AG09319 (cell line): ENCODE results near the gene CHAT.

Experiments
- DNase-seq: peaks from one replicate; pipeline ENCODE4 v3.0.0-alpha.2; 2010; ENCODE audit warnings: low read depth; ENCODE audit errors: extremely low read depth
- TF ChIP-seq, protein P1 (sequence below): IDR thresholded peaks from 2 replicates; pipeline ENCODE4 v1.5.1; 2011; ENCODE audit warnings: low read depth, mild to moderate bottlenecking, inconsistent platforms, low read length, moderate library complexity

CHAT gene

DNA sequence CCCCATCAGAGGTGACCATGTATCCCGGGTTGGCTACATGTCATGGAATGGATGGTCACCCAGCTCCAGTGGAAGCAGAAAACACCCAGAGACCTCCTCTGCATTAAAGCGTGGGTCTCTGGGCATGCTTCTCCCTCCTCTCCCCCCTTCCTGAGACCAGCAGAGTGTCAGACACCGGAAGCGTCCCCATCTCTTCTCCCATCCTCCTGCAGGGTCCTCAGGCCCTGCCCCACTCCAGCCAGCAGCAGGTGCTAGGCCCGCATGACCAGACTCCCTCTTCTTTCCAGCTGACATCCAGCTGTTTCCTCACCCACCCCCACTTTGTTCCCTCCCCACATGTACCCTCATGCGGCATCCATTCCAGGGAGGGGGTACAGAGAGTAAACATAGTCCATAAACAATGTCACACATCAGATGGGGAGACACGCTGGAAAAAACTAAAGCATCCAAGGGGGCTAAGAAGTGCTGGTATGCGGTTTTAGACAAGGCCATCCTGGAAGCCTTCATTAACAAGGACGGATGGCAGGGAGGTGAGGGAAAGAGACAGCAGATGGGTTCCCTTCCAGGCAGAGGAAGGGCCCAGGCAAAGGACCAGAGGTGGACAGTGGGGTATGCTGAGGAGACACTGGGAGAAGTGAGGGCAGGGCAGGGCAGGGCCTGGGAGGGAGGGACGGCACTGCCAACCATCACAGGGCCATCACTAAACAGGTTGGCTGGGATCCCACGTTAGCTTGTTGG lies 16.2 kb upstream of the CHAT start:
- TF ChIP-seq, protein P1, sequence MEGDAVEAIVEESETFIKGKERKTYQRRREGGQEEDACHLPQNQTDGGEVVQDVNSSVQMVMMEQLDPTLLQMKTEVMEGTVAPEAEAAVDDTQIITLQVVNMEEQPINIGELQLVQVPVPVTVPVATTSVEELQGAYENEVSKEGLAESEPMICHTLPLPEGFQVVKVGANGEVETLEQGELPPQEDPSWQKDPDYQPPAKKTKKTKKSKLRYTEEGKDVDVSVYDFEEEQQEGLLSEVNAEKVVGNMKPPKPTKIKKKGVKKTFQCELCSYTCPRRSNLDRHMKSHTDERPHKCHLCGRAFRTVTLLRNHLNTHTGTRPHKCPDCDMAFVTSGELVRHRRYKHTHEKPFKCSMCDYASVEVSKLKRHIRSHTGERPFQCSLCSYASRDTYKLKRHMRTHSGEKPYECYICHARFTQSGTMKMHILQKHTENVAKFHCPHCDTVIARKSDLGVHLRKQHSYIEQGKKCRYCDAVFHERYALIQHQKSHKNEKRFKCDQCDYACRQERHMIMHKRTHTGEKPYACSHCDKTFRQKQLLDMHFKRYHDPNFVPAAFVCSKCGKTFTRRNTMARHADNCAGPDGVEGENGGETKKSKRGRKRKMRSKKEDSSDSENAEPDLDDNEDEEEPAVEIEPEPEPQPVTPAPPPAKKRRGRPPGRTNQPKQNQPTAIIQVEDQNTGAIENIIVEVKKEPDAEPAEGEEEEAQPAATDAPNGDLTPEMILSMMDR, result no peak

DNA sequence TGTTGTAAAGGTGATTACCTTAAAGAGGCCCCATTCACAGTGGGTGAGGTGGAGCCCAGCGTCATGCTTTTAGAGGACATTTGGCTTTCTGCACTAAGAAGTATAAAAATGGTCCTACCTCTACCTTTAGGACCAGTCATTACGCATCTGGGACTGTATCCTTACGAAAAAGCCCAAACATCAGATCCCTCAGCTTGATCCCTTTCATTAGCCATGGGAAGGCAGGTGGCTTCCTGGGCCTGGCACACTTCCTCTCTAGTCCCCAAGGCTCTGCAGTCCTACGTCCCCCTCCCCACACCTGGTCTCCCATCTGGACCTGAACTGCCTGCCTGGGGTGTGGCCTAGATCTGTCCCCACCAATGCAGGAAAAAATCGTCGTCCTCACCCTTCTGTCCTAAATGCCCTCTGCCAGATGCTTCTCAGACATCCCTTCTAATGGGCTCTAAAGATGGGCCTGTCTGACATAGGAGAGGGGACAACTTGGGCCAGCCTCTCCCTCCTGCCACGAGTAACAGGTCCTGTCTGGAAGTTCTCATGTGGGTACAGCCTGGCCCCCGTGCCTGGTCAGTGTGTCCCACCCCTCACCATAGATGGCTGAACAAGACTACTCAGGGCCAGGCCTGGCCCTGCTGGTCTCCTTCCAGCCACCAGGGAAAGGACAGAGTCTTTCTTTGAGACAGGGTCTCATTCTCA lies 15.5 kb upstream of the CHAT start:
- TF ChIP-seq, protein P1, result no peak

More for the DNA sequence above, 16.2 kb upstream of the CHAT start:
- no peak for DNase-seq

DNA sequence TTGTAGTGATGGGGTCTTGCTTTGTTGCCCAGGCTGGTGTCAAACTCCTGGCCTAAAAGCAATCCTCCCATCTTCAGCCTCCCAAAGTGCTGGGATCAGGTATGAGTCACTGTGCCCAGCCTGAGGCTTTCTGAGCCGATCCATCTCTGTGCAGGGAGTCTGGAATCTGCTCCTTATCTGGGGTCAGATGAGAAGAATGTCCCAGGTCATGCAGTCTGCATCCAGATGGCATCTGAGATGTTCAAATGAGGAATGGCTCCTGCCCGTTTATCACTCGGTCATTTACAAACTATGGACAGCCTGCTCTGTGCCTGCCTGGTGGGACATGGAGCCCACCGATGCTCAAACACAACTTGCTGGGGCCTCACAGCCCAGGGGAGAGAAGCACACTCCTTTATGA lies 14.9 kb upstream of the CHAT start:
- TF ChIP-seq, protein P1, result no peak
- DNase-seq, result no peak

More for the DNA sequence above, 15.5 kb upstream of the CHAT start:
- DNase-seq, result no peak

DNA sequence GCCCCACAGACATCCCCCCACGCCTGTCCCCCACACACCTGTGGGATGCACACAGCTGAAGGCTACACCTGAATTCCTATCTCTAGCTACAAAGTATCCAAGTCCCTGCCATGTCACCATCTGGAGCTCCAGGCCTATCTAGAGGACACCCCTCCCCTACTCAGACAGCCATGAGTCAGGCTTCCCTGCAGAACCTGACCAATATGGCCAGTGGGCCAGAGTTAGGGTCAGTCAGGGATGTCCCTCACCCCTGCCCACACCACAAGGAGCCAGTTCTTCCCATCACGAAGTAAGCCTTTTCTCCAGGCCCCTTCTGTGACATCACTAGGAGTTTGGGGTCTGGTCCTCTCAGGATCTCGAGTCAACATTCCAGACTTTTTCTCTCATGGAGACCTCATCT lies 14.3 kb upstream of the CHAT start:
- no peak for DNase-seq
- TF ChIP-seq, protein P1, result no peak

DNA sequence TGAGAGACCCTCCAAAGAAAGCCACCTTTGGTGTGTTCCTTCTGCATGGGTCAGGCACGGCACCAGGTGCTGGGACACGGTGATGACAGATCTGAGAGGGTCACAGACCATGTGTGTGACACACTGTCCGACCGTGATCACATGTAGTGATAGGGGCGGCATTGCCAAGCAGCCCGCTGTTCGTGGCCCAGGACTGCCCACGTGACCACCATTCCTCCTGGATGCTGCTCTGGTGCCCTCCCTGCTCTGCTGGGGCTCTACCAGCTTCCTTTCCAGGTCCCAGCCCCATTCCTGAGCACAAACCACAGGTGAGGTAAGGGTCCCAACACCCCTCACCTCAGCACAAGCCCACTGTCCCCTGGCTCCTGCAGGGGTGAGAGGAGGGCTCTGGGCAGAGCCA lies 13.8 kb upstream of the CHAT start:
- TF ChIP-seq, protein P1, result no peak
- DNase-seq, result no peak

DNA sequence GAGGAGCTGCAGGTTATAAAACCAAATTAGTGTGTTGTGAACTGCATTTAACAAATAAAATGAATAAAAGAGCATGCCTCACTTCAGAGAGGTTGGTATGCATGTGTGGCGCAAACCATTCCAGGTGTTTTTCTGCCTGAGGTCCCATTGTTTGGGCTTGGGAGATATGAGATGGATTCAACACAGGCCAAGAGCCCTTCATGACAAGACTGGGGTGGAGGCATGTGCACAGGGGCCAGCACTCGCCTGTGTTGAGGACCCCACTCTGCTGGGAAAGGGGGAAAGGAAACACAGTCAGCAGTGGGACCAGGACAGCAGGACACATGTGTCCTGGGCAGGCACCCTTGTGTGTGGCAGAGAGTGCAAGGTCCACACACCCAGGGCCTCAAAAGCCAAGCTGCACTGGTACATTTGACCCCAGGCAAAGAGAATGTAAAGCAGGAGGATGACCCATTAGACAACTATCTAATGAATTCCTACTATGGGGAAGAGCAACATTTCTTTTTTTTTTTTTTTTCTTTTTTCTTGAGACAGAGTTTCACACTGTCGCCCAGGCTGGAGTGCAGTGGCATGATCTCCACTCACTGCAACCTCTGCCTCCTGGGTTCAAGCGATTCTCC lies 12.9 kb upstream of the CHAT start:
- TF ChIP-seq, protein P1, result no peak
- no peak for DNase-seq

DNA sequence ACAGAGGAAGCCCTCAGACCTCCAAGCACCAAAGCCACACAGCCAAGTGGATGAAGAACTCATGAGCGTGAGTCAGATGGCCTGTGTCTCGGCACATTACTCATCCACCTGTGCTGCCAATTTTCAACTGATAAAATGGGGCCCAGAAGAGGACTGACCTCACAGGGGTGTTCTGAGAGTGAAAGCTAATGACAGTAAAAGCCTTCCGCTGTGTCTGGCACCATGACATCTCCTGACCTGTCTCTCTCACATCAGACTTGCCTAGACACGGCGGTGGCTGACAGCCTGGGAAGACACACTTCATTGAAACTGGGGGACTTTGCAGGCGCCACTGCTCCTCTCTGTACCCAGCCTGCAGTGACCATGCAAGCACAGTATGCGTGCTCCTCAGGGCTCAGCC lies 12.0 kb upstream of the CHAT start:
- TF ChIP-seq, protein P1, result no peak
- no peak for DNase-seq
